Fibroblast of skin of left quadriceps (primary cell): ENCODE measurements around the gene TBC1D5.
"Not testable (repeated sequence)": the region's sequence is repeated elsewhere in the genome, so short reads cannot be mapped to it uniquely, and the experiment has no call there.

Source experiments
- DNase-seq, 2 experiments: peaks; one replicate each; pipeline ENCODE4 v3.0.0-alpha.2; 2013; ENCODE audit warnings: low read depth in 2 of 2

TBC1D5 gene

GRCh38 chr3:17411157-17411877 lies 331.1 kb downstream of the TBC1D5 start:
- DNase-seq = no peak

- no peak for DNase-seq
Observed at GRCh38 chr3:17407576-17407975, 334.9 kb downstream of the TBC1D5 start.

GRCh38 chr3:17404548-17404947 lies 337.9 kb downstream of the TBC1D5 start:
- DNase-seq = no peak

GRCh38 chr3:17402442-17402841 lies 340.0 kb downstream of the TBC1D5 start:
- no peak for DNase-seq

GRCh38 chr3:17401912-17402311 lies 340.5 kb downstream of the TBC1D5 start:
- no peak for DNase-seq

- no peak for DNase-seq
Observed at GRCh38 chr3:17399586-17399985, 342.8 kb downstream of the TBC1D5 start.

GRCh38 chr3:17398959-17399551 lies 343.4 kb downstream of the TBC1D5 start:
- no peak for DNase-seq

- DNase-seq = no peak
Observed at GRCh38 chr3:17396036-17396435, 346.4 kb downstream of the TBC1D5 start.

- DNase-seq = no peak
Observed at GRCh38 chr3:17394541-17395155, 347.8 kb downstream of the TBC1D5 start.

GRCh38 chr3:17392516-17392915 lies 349.9 kb downstream of the TBC1D5 start:
- DNase-seq = not testable (repeated sequence)

GRCh38 chr3:17390785-17391184 lies 351.6 kb downstream of the TBC1D5 start:
- no peak for DNase-seq

GRCh38 chr3:17387108-17387507 lies 355.3 kb downstream of the TBC1D5 start:
- no peak for DNase-seq

- no peak for DNase-seq
Observed at GRCh38 chr3:17386432-17386831, 356.0 kb downstream of the TBC1D5 start.

- no peak for DNase-seq
Observed at GRCh38 chr3:17384567-17385296, 357.7 kb downstream of the TBC1D5 start.

GRCh38 chr3:17373304-17373703 lies 369.1 kb downstream of the TBC1D5 start:
- no peak for DNase-seq

- no peak for DNase-seq
Observed at GRCh38 chr3:17372362-17373210, 369.8 kb downstream of the TBC1D5 start.

GRCh38 chr3:17369973-17370372 lies 372.5 kb downstream of the TBC1D5 start:
- no peak for DNase-seq

GRCh38 chr3:17367171-17367570 lies 375.3 kb downstream of the TBC1D5 start:
- DNase-seq = peak in 1 of 2 experiments; percentile 25

GRCh38 chr3:17360991-17361390 lies 381.4 kb downstream of the TBC1D5 start:
- no peak for DNase-seq

GRCh38 chr3:17359911-17360310 lies 382.5 kb downstream of the TBC1D5 start:
- DNase-seq = no peak

GRCh38 chr3:17357035-17357710 lies 385.3 kb downstream of the TBC1D5 start:
- no peak for DNase-seq
